ENCODE data around the gene MFF. TPM values are rescaled to one million over a fixed set of nuclear protein-coding genes. Genes with fewer than 3 reads are reported as not detected.

Gene MFF
- total RNA-seq, 2 donors from 2014 or later, result 74.8 to 93.0 TPM

- Histone ChIP-seq H3K36me3 (ENCODE audit: control insufficient read depth, insufficient read depth, low read length) (no peaks in the 10 kb centered on the region), H3K27me3 (ENCODE audit: control insufficient read depth, insufficient read depth, low read length, poor library complexity, severe bottlenecking) (no peaks in the 10 kb centered on the region), H3K4me1 (ENCODE audit: control insufficient read depth, insufficient read depth, low read length) (no peaks in the 10 kb centered on the region), H3K4me3 (ENCODE audit: low read length) (no peak overlapping the region), H3K9ac (ENCODE audit: extremely low read depth, low read length, poor library complexity, severe bottlenecking) (no peak overlapping the region), H3K27ac (ENCODE audit: low read depth, low read length) (no peak overlapping the region), H3K9me3 (ENCODE audit: control insufficient read depth, low read length) (no peaks in the 10 kb centered on the region)
- Mint-ChIP-seq H3K27me3 (ENCODE audit: insufficient read depth) (no peaks in the 10 kb centered on the region), H3K9me3 (no peaks in the 10 kb centered on the region), H3K4me1 (no peaks in the 10 kb centered on the region), H3K27ac (no peak overlapping the region), H3K36me3 (ENCODE audit: low read depth) (no peaks in the 10 kb centered on the region), H3K4me3 (no peak overlapping the region)
- TF ChIP-seq, protein P1, sequence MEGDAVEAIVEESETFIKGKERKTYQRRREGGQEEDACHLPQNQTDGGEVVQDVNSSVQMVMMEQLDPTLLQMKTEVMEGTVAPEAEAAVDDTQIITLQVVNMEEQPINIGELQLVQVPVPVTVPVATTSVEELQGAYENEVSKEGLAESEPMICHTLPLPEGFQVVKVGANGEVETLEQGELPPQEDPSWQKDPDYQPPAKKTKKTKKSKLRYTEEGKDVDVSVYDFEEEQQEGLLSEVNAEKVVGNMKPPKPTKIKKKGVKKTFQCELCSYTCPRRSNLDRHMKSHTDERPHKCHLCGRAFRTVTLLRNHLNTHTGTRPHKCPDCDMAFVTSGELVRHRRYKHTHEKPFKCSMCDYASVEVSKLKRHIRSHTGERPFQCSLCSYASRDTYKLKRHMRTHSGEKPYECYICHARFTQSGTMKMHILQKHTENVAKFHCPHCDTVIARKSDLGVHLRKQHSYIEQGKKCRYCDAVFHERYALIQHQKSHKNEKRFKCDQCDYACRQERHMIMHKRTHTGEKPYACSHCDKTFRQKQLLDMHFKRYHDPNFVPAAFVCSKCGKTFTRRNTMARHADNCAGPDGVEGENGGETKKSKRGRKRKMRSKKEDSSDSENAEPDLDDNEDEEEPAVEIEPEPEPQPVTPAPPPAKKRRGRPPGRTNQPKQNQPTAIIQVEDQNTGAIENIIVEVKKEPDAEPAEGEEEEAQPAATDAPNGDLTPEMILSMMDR (conservative IDR thresholded peaks at IDR 0.05), result no peak
- no peak for DNase-seq
- 92 to 96% methylated on average over 5 to 8 of the region's 8 CpGs for WGBS, 2 experiments (ENCODE audit: insufficient coverage in 1 of 2, insufficient read length in 1 of 2)
Observed at GRCh38 chr2:227370092-227370491, 45.0 kb downstream of the MFF start.

- Histone ChIP-seq H3K4me3 (ENCODE audit: low read length) (no peak overlapping the region), H3K9ac (ENCODE audit: extremely low read depth, low read length, poor library complexity, severe bottlenecking) (no peak overlapping the region), H3K27ac (ENCODE audit: low read depth, low read length) (no peak overlapping the region), H3K27me3 (ENCODE audit: control insufficient read depth, insufficient read depth, low read length, poor library complexity, severe bottlenecking) (no peaks in the 10 kb centered on the region), H3K4me1 (ENCODE audit: control insufficient read depth, insufficient read depth, low read length) (no peaks in the 10 kb centered on the region), H3K9me3 (ENCODE audit: control insufficient read depth, low read length) (no peaks in the 10 kb centered on the region), H3K36me3 (ENCODE audit: control insufficient read depth, insufficient read depth, low read length) (no peaks in the 10 kb centered on the region)
- no peak for DNase-seq
- Mint-ChIP-seq H3K27me3 (ENCODE audit: insufficient read depth) (no peaks in the 10 kb centered on the region), H3K4me1 (no peaks in the 10 kb centered on the region), H3K4me3 (no peak overlapping the region), H3K27ac (no peak overlapping the region), H3K9me3 (no peaks in the 10 kb centered on the region), H3K36me3 (ENCODE audit: low read depth) (no peaks in the 10 kb centered on the region)
- TF ChIP-seq, protein P1 (conservative IDR thresholded peaks at IDR 0.05), result no peak
- 92 to 97% methylated on average over 3 to 9 of the region's 9 CpGs for WGBS, 2 experiments (ENCODE audit: insufficient coverage in 1 of 2, insufficient read length in 1 of 2)
Observed at GRCh38 chr2:227370791-227371312, 45.8 kb downstream of the MFF start.

- Mint-ChIP-seq H3K9me3 (no peaks in the 10 kb centered on the region), H3K27ac (no peak overlapping the region), H3K36me3 (ENCODE audit: low read depth) (no peaks in the 10 kb centered on the region), H3K4me1 (peaks cover 8% of the 10 kb centered on the region), H3K27me3 (ENCODE audit: insufficient read depth) (no peaks in the 10 kb centered on the region), H3K4me3 (no peak overlapping the region)
- no peak overlapping the region for H3K4me3 ChIP-seq (ENCODE audit: low read length)
- no peaks in the 10 kb centered on the region for H3K9me3 ChIP-seq (ENCODE audit: control insufficient read depth, low read length)
- no peaks in the 10 kb centered on the region for H3K36me3 ChIP-seq (ENCODE audit: control insufficient read depth, insufficient read depth, low read length)
- no peaks in the 10 kb centered on the region for H3K27me3 ChIP-seq (ENCODE audit: control insufficient read depth, insufficient read depth, low read length, poor library complexity, severe bottlenecking)
- DNase-seq, result no peak
- H3K27ac ChIP-seq (ENCODE audit: low read depth, low read length), result no peak overlapping the region
- H3K9ac ChIP-seq (ENCODE audit: extremely low read depth, low read length, poor library complexity, severe bottlenecking), result no peak overlapping the region
- TF ChIP-seq, protein P1 (conservative IDR thresholded peaks at IDR 0.05), result no peak
- no peaks in the 10 kb centered on the region for H3K4me1 ChIP-seq (ENCODE audit: control insufficient read depth, insufficient read depth, low read length)
- 90 to 96% methylated on average over 4 to 10 of the region's 10 CpGs for WGBS, 2 experiments (ENCODE audit: insufficient coverage in 1 of 2, insufficient read length in 1 of 2)
Observed at GRCh38 chr2:227373389-227373788, 48.3 kb downstream of the MFF start.
